Measurements from ENCODE around the gene PLCH1.

- TF ChIP-seq CTCF (conservative IDR thresholded peaks at IDR 0.05 in 1 of 2, IDR thresholded peaks at IDR 0.05 in 1 of 2; ENCODE audit: low read depth in 1 of 2, low read length in 2 of 2) (no peak), EZH2 (IDR thresholded peaks at IDR 0.05; ENCODE audit: low read length, missing control alignments) (no peak)
Measured at GRCh38 chr3:155585384-155585783, 159.5 kb downstream of the PLCH1 start.
